HL-60/S4 (cell line): ENCODE data around the gene FADS1.

Experiments used
- in situ Hi-C: fragments of 300-500 bp; cut with MboI; formaldehyde crosslinking; loops from 2 replicates; pipeline ENCODE4 v1.14.3; 2022; ENCODE audit warnings: low sequenced_read_pairs

FADS1 gene

DNA sequence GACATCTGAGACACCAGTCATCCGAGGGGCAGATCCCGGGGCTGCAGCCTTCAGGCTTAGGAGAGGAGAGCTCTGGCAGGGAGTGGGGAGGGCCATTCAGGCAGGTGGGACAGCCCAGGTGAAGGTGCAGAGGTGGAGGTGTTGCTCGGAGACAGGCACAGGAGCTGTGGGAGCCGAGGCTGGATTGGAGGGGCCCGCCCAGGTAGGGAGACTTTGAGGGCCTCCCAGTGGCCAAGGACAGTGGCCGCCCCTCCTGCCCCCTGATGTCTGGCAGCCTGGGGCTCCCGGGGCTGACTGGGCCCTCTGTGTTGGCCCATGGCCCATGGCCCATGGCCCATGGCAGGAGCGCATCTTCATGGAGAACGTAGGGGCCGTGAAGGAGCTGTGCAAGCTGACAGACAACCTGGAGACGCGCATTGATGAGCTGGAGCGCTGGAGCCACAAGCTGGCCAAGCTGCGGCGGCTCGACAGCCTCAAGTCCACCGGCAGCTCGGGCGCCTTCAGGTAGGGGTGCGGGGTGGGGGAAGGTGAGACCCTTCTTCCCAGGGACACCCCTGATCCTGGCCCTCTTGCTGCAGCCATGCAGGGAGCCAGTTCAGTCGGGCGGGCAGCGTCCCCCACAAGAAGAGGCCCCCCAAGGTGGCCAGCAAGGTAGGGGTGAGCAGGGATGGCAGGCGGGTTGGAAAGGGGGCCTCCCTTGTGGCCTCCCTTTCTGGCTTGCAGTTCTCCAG lies 37.7 kb downstream of the FADS1 start:
- in situ Hi-C loops: no loop called here

DNA sequence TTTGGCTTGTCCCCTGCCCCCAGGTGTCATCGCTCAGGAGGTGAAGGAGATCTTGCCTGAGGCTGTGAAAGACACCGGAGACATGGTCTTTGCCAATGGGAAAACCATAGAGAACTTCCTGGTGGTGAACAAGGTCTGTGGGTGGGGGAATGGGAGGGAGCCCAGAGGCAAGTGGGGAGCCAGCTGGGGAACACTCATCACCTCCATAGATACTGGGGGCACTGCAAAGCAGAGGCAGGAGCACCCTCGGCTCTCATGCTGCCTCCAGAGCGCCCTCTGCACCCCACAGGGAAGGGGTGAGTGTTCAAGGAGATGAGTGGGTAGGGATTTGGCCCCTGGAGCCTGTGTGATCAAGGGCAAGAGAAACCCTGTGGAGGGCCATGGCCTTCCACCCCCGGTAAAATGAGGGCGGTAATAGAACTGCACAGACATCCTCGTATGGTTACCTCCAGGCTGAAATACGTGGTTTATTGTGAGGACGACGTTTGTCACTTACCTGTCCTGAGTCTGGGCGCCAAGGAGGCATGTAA lies 38.4 kb downstream of the FADS1 start:
- in situ Hi-C loops: no loop called here

- in situ Hi-C loops: no loop called here
Observed at GRCh38 chr11:61777234-61778090, 39.3 kb downstream of the FADS1 start.

GRCh38 chr11:61776561-61777075 lies 40.2 kb downstream of the FADS1 start:
- in situ Hi-C loops: no loop called here

- in situ Hi-C loops: no loop called here
Observed at GRCh38 chr11:61775606-61776554, 40.9 kb downstream of the FADS1 start.

- in situ Hi-C loops: no loop called here
Observed at GRCh38 chr11:61775106-61775505, 41.7 kb downstream of the FADS1 start.

GRCh38 chr11:61774411-61774810 lies 42.4 kb downstream of the FADS1 start:
- in situ Hi-C loops: no loop called here

DNA sequence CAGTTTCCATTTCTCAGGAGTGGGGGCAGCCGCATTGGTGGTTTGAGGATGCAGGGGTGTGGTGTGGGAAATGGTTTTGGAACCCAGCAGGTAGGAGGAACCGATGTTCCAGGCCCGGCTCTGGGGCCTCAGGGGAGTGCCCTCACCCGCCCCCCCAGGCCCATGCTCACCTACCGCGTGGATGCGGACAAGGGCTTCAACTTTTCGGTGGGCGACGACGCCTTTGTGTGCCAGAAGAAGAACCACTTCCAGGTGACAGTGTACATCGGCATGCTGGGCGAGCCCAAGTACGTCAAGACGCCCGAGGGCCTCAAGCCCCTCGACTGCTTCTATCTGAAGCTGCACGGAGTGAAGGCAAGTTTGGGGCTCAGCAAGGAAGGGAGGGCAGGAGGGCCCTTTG lies 43.0 kb downstream of the FADS1 start:
- in situ Hi-C loops: no loop called here

DNA sequence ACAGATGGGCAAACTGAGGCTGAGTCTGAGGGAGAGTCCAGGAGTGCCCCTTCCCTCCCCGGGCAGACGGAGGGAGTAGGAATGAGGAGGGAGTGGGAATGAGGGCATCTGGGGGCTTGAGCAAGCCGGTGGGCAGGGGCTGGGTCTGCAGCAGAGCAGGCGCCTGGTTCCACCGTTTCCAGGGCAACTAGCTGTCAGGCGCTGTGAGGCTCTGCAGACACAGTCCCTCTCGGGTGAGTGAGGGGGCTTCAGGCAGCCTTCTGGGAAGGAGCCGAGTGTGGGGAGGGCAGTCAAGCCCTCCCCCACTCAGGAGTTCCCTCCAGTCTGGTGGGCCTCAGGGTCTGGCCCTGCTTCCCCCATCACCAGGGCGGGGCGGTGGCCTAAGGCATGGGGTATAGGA lies 43.4 kb downstream of the FADS1 start:
- in situ Hi-C loops: no loop called here

DNA sequence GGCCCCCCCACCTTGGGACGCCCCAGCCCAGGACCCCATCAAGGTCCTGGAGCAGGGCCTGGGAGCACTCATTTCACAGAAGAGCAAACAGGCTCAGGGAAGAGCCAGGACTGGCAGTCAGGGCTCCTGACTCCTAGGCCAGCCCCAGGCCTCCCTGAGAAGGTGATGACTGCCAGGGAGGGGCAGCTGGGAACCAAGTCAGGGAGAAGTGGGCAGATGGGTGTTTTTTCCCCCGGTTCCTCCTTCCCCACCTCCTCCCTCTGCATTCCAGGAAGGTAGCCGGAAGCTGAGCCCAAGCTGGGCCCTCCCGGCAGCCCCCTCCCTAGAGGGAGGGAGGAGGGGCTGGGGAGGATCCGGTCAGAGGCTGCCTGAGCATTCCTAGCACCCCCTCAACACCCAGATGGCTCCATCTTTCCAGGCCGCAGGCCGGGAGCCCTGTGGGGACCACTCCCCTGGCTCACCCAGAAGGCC lies 44.8 kb downstream of the FADS1 start:
- in situ Hi-C loops: no loop called here

- in situ Hi-C loops: no loop called here
Observed at GRCh38 chr11:61771195-61771894, 45.5 kb downstream of the FADS1 start.

- in situ Hi-C loops: no loop called here
Observed at GRCh38 chr11:61769946-61770683, 46.7 kb downstream of the FADS1 start.

- in situ Hi-C loops: no loop called here
Observed at GRCh38 chr11:61769169-61769920, 47.5 kb downstream of the FADS1 start.

DNA sequence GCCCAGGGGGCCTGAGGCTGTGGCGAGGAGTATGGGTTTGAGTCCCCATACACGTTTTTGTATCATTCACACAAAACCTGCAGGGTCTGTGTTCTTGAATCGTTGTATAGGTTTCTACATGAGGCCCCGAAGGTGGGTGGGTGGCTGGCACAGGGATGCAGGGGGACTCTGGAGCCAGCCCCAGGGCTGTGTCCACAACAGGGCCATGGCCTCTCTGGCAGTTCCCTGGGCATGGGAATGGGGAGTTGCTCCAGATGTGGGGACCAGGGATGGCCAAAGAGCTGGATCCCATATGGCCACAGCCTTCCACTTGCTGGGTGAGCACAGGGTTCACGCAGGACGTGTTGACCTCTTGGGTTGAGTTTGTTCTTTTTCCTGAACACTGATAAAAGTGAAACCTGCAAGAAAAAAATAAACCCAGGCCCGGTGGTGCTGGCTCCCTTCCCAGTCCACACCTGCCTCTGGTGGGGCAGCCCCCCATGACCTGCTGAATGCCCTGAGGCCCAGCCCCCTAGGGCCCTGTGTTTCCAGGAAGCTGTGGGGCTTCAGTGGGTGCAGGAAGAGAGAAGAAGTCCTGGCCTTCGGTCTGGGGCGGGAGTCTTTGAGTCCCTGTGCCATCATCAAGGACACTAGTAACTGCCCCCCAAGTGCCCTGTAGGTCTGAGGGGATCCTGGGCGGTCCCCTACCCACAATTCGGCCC lies 48.3 kb downstream of the FADS1 start:
- in situ Hi-C loops: no loop called here

DNA sequence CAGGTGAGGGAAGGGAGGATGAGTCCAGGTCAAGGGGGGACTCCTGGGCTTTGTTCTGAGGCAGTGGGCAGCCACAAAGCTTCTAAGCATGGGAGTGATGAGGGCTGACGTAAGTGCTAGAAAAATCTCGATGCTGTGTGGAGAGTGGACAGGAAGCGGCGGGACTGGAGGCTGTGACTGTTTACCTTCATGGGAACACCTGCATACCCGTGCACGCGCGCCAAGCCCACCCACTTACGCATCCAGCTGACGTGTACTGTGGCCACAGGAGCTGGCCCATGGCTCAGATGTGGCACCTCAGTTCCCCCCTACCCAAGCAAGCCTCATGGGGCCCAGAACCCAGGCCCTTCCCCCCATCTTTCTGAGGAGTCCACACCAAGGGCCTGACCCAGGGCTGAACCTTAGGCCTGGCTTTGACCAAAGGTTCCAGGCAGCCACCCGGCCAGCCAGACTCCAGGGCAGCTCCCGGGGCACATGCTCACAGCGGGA lies 50.4 kb downstream of the FADS1 start:
- in situ Hi-C loops: no loop called here

DNA sequence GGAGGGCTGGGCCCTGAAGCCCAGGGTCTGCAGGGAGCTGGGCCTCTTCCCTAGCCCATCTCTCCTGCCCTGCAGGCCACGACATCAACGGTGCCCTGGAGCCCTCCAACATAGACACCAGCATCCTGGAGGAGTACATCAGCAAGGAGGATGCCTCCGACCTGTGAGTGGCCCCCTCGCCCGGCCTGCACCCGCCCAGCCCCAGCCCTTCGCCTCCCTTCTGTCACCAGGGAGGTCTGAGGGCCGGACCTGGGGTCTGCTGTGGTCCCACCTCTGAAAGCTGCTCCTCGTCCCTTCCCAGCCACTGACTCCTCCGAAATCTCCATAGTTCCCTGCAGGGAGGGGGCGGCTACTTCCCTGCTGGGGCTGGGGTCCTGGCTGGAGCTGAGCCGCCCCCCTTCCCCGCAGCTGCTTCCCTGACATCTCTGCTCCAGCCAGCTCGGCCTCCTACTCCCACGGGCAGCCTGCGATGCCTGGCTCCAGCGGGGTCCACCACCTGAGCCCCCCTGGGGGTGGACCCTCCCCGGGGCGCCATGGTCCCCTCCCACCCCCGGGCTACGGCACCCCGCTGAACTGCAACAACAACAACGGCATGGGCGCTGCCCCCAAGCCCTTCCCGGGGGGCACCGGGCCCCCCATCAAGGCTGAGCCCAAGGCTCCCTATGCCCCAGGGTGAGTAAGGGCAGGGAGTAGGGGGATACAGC lies 51.1 kb downstream of the FADS1 start:
- in situ Hi-C loops: no loop called here

DNA sequence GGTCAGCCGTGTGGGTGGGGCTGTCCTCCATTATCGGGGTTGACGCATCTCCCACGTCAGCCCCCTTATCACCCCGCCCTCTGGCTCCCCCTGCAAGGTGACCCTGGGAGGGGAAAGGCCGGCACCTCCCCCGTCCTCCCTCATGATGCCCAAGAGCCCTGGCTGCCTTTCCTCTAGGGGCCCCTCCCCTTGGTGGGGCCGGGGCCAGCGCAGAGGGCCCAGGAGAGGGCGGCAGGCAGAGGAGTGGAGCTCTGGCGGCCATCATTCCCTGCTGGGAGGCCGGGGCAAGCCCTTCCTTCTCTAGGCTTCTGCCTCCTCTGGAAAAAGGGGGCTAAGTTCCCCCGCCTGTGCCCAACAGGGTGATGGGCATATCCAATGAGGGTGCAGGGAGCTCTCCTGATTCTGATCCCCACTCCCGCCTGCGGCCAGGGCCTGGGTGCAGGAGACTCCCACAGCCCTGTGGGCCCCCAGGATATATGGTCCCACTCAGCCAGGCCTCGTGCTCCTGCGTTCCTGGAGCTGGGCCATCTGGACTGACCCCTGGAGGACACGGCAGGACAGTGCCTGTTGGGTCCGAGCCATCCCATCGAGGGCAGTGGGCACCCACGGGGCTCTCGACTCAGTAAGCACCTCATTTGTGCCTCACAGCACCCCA lies 52.1 kb downstream of the FADS1 start:
- in situ Hi-C loops: no loop called here
